T-helper 1 cell treated with Interleukin-12 subunit alpha and Interleukin-12 subunit beta and Interleukin-4 antibody, amounts not matched to agents 30 μg/mL and 1 μg/mL, for 36 hours (primary cell): Measurements from ENCODE around the gene ZNF526.
"Not testable (repeated sequence)": the region's sequence is repeated elsewhere in the genome, so short reads cannot be mapped to it uniquely, and the experiment has no call there.

Experiments used
- H3K27ac Mint-ChIP-seq: one replicate; pipeline ENCODE4 v1.8.0; 2021; ENCODE audit warnings: mild to moderate bottlenecking, mixed read lengths
- H3K27me3 Mint-ChIP-seq: one replicate; pipeline ENCODE4 v1.8.0; 2021; ENCODE audit warnings: low read depth, mixed read lengths
- H3K36me3 Mint-ChIP-seq: one replicate; pipeline ENCODE4 v1.8.0; 2021; ENCODE audit warnings: low read depth, mixed read lengths
- H3K4me1 Mint-ChIP-seq: one replicate; pipeline ENCODE4 v1.8.0; 2021; ENCODE audit warnings: low read depth, mixed read lengths
- H3K4me3 Mint-ChIP-seq: one replicate; pipeline ENCODE4 v1.8.0; 2021; ENCODE audit warnings: mild to moderate bottlenecking, moderate library complexity, mixed read lengths
- H3K9me3 Mint-ChIP-seq: one replicate; pipeline ENCODE4 v1.8.0; 2021; ENCODE audit warnings: mixed read lengths

The ZNF526 gene

DNA sequence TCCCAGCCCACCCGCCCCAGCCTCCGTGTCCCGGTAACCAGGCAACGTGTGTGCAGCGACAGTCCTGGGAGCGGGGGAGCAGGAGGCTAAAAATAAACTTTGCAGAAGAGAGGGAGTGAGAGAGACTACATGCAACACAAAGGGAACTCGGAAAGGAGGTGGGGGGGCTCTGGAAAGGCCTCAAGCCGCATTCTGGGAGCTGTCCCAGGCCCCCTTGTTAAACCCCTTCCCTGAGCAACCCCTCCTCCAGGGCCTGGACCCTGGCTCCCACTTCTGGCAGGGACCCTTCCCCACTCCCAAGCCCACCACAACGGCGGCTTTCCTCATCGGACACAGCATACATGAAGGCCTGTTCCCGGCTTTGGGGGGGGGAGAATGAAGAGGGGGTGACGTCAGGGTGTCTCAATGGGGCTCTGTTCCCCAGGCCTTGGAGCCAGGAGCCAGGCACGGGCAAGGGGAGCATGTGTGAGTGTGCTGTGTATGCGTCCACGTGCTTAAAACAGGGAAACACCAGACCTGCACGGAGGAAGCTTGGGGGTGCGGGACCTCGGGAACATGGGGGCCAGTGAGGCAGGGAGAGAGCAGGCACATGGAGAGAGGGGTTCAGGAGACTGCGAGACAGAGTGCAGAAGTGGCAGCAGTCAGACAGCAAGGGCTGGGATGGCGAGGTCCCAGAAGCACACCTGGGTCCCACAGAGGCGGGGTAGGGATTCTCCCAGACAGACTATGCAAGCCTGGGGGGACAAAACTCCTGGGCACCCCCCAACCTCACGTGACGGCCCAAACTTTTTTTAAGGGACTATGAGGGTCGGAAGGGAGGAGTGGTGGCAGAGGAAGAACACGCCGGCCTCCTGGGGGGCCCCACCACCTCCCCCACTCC is 32.5 kb downstream of the ZNF526 start:
- peak overlapping the region; percentile 91 for H3K4me3 Mint-ChIP-seq
- peaks cover 20% of the 10 kb centered on the region for H3K4me1 Mint-ChIP-seq
- peaks cover 10% of the 10 kb centered on the region for H3K27me3 Mint-ChIP-seq
- peaks cover 2% of the 10 kb centered on the region for H3K36me3 Mint-ChIP-seq
- peak overlapping the region; percentile 85 for H3K27ac Mint-ChIP-seq
- H3K9me3 Mint-ChIP-seq: no peaks in the 10 kb centered on the region

GRCh38 chr19:42253245-42254088 is 33.4 kb downstream of the ZNF526 start:
- H3K36me3 Mint-ChIP-seq: peaks cover 2% of the 10 kb centered on the region
- H3K9me3 Mint-ChIP-seq: no peaks in the 10 kb centered on the region
- peak overlapping the region; percentile 91 for H3K4me3 Mint-ChIP-seq
- peaks cover 20% of the 10 kb centered on the region for H3K4me1 Mint-ChIP-seq
- peak overlapping the region; percentile 85 for H3K27ac Mint-ChIP-seq
- peaks cover 10% of the 10 kb centered on the region for H3K27me3 Mint-ChIP-seq

GRCh38 chr19:42254089-42254849 is 34.2 kb downstream of the ZNF526 start:
- H3K4me1 Mint-ChIP-seq: peaks cover 20% of the 10 kb centered on the region
- H3K27ac Mint-ChIP-seq: peak overlapping the region; percentile 67

GRCh38 chr19:42254850-42255765 is 35.0 kb downstream of the ZNF526 start, which contains the start of gene ERF:
Gene ERF (minus strand): TSS chr19:42255128. CDS start chr19:42254999, 129 bp downstream.
- H3K36me3 Mint-ChIP-seq: peaks cover 2% of the 10 kb centered on the region
- H3K27ac Mint-ChIP-seq: peak within 1 kb of the TSS; percentile 67
- peaks cover 10% of the 10 kb centered on the region for H3K27me3 Mint-ChIP-seq
- H3K9me3 Mint-ChIP-seq: no peaks in the 10 kb centered on the region
- H3K4me1 Mint-ChIP-seq: peaks cover 20% of the 10 kb centered on the region
- peak within 1 kb of the TSS; percentile 74 for H3K4me3 Mint-ChIP-seq

More at GRCh38 chr19:42254089-42254849, 34.2 kb downstream of the ZNF526 start:
- Mint-ChIP-seq H3K9me3 (no peaks in the 10 kb centered on the region), H3K36me3 (peaks cover 2% of the 10 kb centered on the region), H3K4me3 (peak overlapping the region; percentile 74), H3K27me3 (peaks cover 10% of the 10 kb centered on the region)

DNA sequence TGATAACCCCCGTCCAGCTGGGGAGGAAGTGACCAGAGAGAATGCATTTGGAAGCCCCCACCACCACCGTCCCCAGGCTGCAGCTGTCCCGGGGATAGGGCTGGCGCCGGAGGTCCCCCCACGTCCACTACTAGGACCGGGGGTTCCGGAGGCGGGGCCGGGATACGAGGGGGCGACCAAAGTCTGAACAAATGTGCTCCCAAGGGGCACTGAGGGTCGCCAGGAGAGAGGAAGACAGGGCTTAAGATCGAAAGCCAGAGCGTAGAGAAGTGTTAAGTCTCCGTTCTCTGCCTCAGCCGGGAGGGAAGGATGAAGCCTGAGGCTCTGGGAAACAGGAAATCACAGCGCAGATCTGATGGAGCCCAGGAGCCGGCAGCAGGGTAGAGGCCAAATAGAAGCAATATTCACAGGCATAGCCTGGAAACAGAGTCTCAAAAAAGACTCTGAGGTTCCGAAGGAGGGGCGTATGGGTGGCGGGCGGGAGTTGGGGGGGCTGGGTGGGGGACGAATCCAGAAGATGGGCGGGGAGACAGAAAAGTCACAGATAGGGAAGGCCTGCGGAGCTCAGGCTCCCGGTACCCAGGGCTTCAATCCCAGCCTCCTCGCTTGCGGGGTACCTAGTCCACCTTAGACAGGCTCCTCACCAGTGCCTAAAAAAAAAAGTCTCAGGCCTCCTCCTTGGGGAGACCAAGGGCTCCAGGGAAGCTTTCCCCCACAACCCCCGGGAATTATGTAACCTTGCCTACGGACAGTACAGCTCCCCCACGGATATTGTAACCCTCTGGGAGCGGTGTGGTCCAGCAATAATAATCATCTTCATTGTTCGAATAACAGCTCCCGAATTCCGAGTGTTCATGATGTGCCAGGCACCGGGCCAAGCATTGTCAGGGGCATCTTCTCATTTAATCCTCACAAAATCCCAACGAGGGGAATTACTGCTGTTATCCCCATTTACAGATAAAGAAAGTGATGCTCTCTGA is 35.9 kb downstream of the ZNF526 start:
- H3K27ac Mint-ChIP-seq: no peak overlapping the region
- H3K4me1 Mint-ChIP-seq: peaks cover 18% of the 10 kb centered on the region

DNA sequence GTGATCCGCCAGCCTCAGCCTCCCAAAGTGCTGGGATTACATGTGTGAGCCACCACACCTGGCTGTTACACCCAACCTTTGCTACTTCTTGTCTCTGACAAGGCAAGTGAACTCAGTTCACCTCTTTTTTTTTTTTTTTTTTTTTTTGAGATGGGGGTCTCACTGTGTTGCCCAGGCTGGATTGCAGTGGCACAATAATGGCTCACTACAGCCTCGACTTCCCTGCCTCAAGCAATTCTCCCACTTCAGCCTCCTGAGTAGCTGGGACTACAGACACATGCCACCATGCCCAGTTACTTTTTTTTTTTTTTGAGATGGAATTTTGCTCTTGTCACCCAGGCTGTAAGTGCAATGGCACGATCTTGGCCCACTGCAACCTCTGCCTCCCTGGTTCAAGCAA is 37.7 kb downstream of the ZNF526 start:
- H3K9me3 Mint-ChIP-seq, H3K4me3 Mint-ChIP-seq, H3K36me3 Mint-ChIP-seq, H3K27ac Mint-ChIP-seq, H3K4me1 Mint-ChIP-seq: not testable (repeated sequence)
- H3K27me3 Mint-ChIP-seq: peaks cover 22% of the 10 kb centered on the region

More for the DNA sequence above, 35.9 kb downstream of the ZNF526 start:
- Mint-ChIP-seq H3K9me3 (no peaks in the 10 kb centered on the region), H3K27me3 (peaks cover 10% of the 10 kb centered on the region), H3K4me3 (peak overlapping the region; percentile 63), H3K36me3 (peaks cover 2% of the 10 kb centered on the region)

GRCh38 chr19:42261763-42262162 is 41.7 kb downstream of the ZNF526 start:
- no peaks in the 10 kb centered on the region for H3K36me3 Mint-ChIP-seq
- H3K27me3 Mint-ChIP-seq: peaks cover 14% of the 10 kb centered on the region
- no peaks in the 10 kb centered on the region for H3K9me3 Mint-ChIP-seq
- H3K4me3 Mint-ChIP-seq: no peak overlapping the region
- H3K4me1 Mint-ChIP-seq: peaks cover 4% of the 10 kb centered on the region
- H3K27ac Mint-ChIP-seq: no peak overlapping the region

GRCh38 chr19:42266105-42266504 is 46.0 kb downstream of the ZNF526 start:
- H3K4me1 Mint-ChIP-seq: peaks cover 27% of the 10 kb centered on the region
- peaks cover 13% of the 10 kb centered on the region for H3K27me3 Mint-ChIP-seq
- H3K9me3 Mint-ChIP-seq, H3K27ac Mint-ChIP-seq, H3K4me3 Mint-ChIP-seq, H3K36me3 Mint-ChIP-seq: not testable (repeated sequence)

DNA sequence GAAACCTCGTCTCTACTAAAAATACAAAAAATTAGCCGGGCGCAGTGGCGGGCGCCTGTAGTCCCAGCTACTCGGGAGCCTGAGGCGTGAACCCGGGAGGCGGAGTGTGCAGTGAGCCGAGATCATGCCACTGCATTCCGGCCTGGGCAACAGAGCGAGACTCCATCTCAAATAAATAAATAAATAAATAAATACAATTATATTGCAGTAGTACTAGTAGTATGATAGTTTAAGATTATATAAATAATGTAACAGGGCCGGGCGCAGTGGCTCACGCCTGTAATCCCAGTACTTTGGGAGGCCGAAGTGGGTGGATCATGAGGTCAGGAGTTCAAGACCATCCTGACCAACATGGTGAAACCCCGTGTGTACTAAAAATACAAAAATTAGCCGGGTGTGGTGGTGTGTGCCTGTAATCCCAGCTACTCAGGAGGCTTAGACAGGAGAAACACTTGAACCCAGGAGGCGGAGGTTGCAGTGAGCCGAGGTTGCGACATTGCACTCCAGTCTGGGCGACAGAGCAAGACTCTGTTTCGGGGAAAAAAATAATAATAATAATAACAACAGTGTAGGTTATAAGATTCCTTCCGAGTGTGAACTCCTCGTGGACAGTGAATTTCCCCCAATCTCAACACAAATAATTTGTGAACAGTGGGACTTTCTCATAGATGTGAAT is 47.0 kb downstream of the ZNF526 start:
- H3K27me3 Mint-ChIP-seq, H3K36me3 Mint-ChIP-seq, H3K27ac Mint-ChIP-seq, H3K4me3 Mint-ChIP-seq, H3K9me3 Mint-ChIP-seq: not testable (repeated sequence)
- H3K4me1 Mint-ChIP-seq: peaks cover 29% of the 10 kb centered on the region

GRCh38 chr19:42267644-42268141 is 47.6 kb downstream of the ZNF526 start:
- peaks cover 2% of the 10 kb centered on the region for H3K27me3 Mint-ChIP-seq
- H3K9me3 Mint-ChIP-seq: no peaks in the 10 kb centered on the region
- peaks cover 29% of the 10 kb centered on the region for H3K4me1 Mint-ChIP-seq
- H3K27ac Mint-ChIP-seq: no peak overlapping the region
- no peak overlapping the region for H3K4me3 Mint-ChIP-seq
- peaks cover 4% of the 10 kb centered on the region for H3K36me3 Mint-ChIP-seq

- Mint-ChIP-seq H3K4me1 (peaks cover 29% of the 10 kb centered on the region), H3K27me3 (no peaks in the 10 kb centered on the region), H3K36me3 (peaks cover 4% of the 10 kb centered on the region), H3K9me3 (no peaks in the 10 kb centered on the region), H3K27ac (no peak overlapping the region), H3K4me3 (no peak overlapping the region)
Observed at GRCh38 chr19:42268142-42268703, 48.1 kb downstream of the ZNF526 start.
